SK-N-SH (cell line): Measurements from ENCODE around the gene CTBS. TPM values are rescaled to one million over a fixed set of nuclear protein-coding genes. Genes with fewer than 3 reads are reported as not detected.

Experiments used
- CTCF ChIA-PET: fragments of 300-600, 350-600 bp; formaldehyde crosslinking; extraction: SDS; loops from one replicate; lab custom pipeline; 2021; lab: Yijun Ruan, JAX
- POLR2A ChIA-PET: fragments of 350-600 bp; sonication (Branson Sonifier 250); formaldehyde crosslinking; extraction: SDS; loops from one replicate; lab custom pipeline; 2020; ENCODE audit warnings: antibody characterized with exemption, inconsistent platforms; lab: Yijun Ruan, JAX
- DNase-seq: peaks from one replicate; pipeline ENCODE4 v3.0.0; 2012
- H2AFZ ChIP-seq: fragments of 200-600 bp; sonication (generic); 2 replicates; pipeline ENCODE4 v1.8.1; 2016; ENCODE audit warnings: antibody characterized with exemption, mild to moderate bottlenecking, low read depth
- H3F3A ChIP-seq: fragments of 200-600 bp; sonication (generic); replicated peaks from 2 replicates; pipeline ENCODE3; 2016; ENCODE audit warnings: antibody characterized with exemption, mild to moderate bottlenecking; ENCODE audit not compliant: insufficient read depth
- H3K27ac ChIP-seq, 2 experiments: fragments of 200-500 bp in 1 of 2; fragments of 200-600 bp in 1 of 2; sonication (Bioruptor generic) in 1 of 2; sonication (generic), shearing (Covaris generic) in 1 of 2; 2 replicates each; pipeline versions ENCODE4 v1.5.1 to v1.6.1; 2014 to 2016; ENCODE audit warnings: low read depth in 2 of 2, inconsistent platforms in 1 of 2, low read length in 1 of 2, mild to moderate bottlenecking in 1 of 2, mixed read lengths in 1 of 2
- H3K27me3 ChIP-seq: fragments of 200-600 bp; sonication (generic), shearing (Covaris generic); 2 replicates; pipeline ENCODE4 v1.6.1; 2016; ENCODE audit warnings: mixed run types; ENCODE audit not compliant: insufficient read depth
- H3K36me3 ChIP-seq, 2 experiments: fragments of 200-500 bp in 1 of 2; fragments of 200-600 bp in 1 of 2; sonication (Bioruptor generic) in 1 of 2; sonication (generic) in 1 of 2; replicated peaks in 1 of 2; 2 replicates each; pipeline versions ENCODE3 to v1.5.1; 2014 to 2016; ENCODE audit warnings: low read length in 1 of 2, mild to moderate bottlenecking in 1 of 2; ENCODE audit not compliant: insufficient read depth in 2 of 2, control insufficient read depth in 1 of 2
- H3K4me1 ChIP-seq, 2 experiments: fragments of 200-500 bp in 1 of 2; fragments of 200-600 bp in 1 of 2; sonication (Bioruptor generic) in 1 of 2; sonication (generic), shearing (Covaris generic) in 1 of 2; 2 replicates each; pipeline versions ENCODE4 v1.5.1 to v1.6.1; 2014 to 2016; ENCODE audit warnings: low read depth in 1 of 2, low read length in 1 of 2, mixed run types in 1 of 2; ENCODE audit not compliant: insufficient read depth in 2 of 2, control insufficient read depth in 1 of 2
- H3K4me2 ChIP-seq: fragments of 200-600 bp; sonication (generic), shearing (Covaris generic); 2 replicates; pipeline ENCODE4 v1.6.1; 2017; ENCODE audit warnings: mixed run types
- H3K4me3 ChIP-seq, 2 experiments: fragments of 200-500 bp in 1 of 2; fragments of 200-600 bp in 1 of 2; sonication (Bioruptor generic) in 1 of 2; sonication (generic), shearing (Covaris generic) in 1 of 2; 2 replicates each; pipeline versions ENCODE4 v1.5.1 to v1.8.1; 2014 to 2016; ENCODE audit warnings: low read depth in 2 of 2, inconsistent platforms in 1 of 2, low read length in 1 of 2, mild to moderate bottlenecking in 1 of 2, mixed read lengths in 1 of 2, moderate library complexity in 1 of 2
- H3K79me2 ChIP-seq: fragments of 200-600 bp; sonication (generic); 2 replicates; pipeline ENCODE4 v1.8.1; 2017; ENCODE audit warnings: mild to moderate bottlenecking; ENCODE audit not compliant: insufficient read depth
- H3K9ac ChIP-seq: fragments of 200-600 bp; sonication (generic); 2 replicates; pipeline ENCODE4 v1.6.1; 2017; ENCODE audit warnings: mixed run types
- H3K9me2 ChIP-seq: fragments of 200-600 bp; sonication (generic); 2 replicates; pipeline ENCODE4 v1.6.1; 2017; ENCODE audit warnings: mixed run types
- H3K9me3 ChIP-seq: fragments of 200-600 bp; sonication (generic); 2 replicates; pipeline ENCODE4 v1.6.1; 2017; ENCODE audit warnings: mixed run types, mild to moderate bottlenecking, moderate library complexity
- H4K20me1 ChIP-seq: fragments of 200-600 bp; sonication (generic); 2 replicates; pipeline ENCODE4 v1.6.1; 2017; ENCODE audit warnings: mild to moderate bottlenecking, mixed run types; ENCODE audit not compliant: insufficient read depth
- CTCF ChIP-seq: fragments of 200-600 bp; sonication (generic); IDR thresholded peaks from 2 replicates; pipeline ENCODE4 v1.6.1; 2017; ENCODE audit warnings: antibody characterized with exemption, mild to moderate bottlenecking, moderate library complexity
- ELF1 ChIP-seq: IDR thresholded peaks from 2 replicates; pipeline ENCODE4 v1.4.0; 2012
- EP300 ChIP-seq, 2 experiments: IDR thresholded peaks; 2 replicates each; pipeline versions ENCODE4 v1.4.0 to v1.6.1; 2012; ENCODE audit warnings: borderline replicate concordance in 1 of 2, low read depth in 1 of 2, low read length in 1 of 2
- FOXJ3 ChIP-seq: sonication (generic); formaldehyde crosslinking; IDR thresholded peaks from 2 replicates; pipeline ENCODE4 v1.5.1; 2020; ENCODE audit warnings: mild to moderate bottlenecking, missing genetic modification reagents
- FOXM1 ChIP-seq: IDR thresholded peaks from 2 replicates; pipeline ENCODE4 v1.4.0; 2012; ENCODE audit warnings: low read depth, mild to moderate bottlenecking
- NFIC ChIP-seq: IDR thresholded peaks from 2 replicates; pipeline ENCODE4 v1.4.0; 2012; ENCODE audit warnings: borderline replicate concordance
- POLR2AphosphoS5 ChIP-seq: IDR thresholded peaks from 2 replicates; pipeline ENCODE4 v1.6.1; 2012; ENCODE audit warnings: low read depth, low read length
- RAD21 ChIP-seq: IDR thresholded peaks from 2 replicates; pipeline ENCODE4 v1.6.1; 2012; ENCODE audit warnings: mild to moderate bottlenecking, low read length
- RXRA ChIP-seq: IDR thresholded peaks from 2 replicates; pipeline ENCODE4 v1.4.0; 2012; ENCODE audit warnings: low read depth, mild to moderate bottlenecking, borderline replicate concordance
- SMC3 ChIP-seq: IDR thresholded peaks from 2 replicates; pipeline ENCODE4 v1.6.1; 2012; ENCODE audit warnings: low read depth, low read length, improper control_type of control experiment
- TAF1 ChIP-seq: IDR thresholded peaks from 2 replicates; pipeline ENCODE4 v1.6.1; 2012; ENCODE audit warnings: low read depth, mild to moderate bottlenecking, low read length, moderate library complexity, borderline replicate concordance
- TEAD4 ChIP-seq: IDR thresholded peaks from 2 replicates; pipeline ENCODE4 v1.4.0; 2012; ENCODE audit warnings: mild to moderate bottlenecking, borderline replicate concordance; ENCODE audit not compliant: insufficient read depth
- USF1 ChIP-seq: IDR thresholded peaks from 2 replicates; pipeline ENCODE4 v1.4.0; 2012; ENCODE audit warnings: low read depth, borderline replicate concordance
- YY1 ChIP-seq: IDR thresholded peaks from 2 replicates; pipeline ENCODE4 v1.4.0; 2012; ENCODE audit warnings: low read depth, mild to moderate bottlenecking
- WGBS: methylation state at CpG from one replicate; pipeline ENCODE4 v1.1.6; 2017; ENCODE audit warnings: low lambda C conversion rate; 5-methylcytosine and 5-hydroxymethylcytosine counted together
- polyA plus RNA-seq, 3 experiments: library from polyadenylated mRNA; depleted of rRNA; stranded (reverse); fragments of >200 nt; gene quantifications; 2 replicates each; pipeline ENCODE4 v1.2.3, GENCODE V29; 2012
- TF ChIP-seq, protein P1 (sequence below): fragments of 150-350 bp; IDR thresholded peaks from 2 replicates; pipeline ENCODE4 v1.6.1; 2017; ENCODE audit warnings: antibody characterized with exemption, low read length, low read depth, borderline replicate concordance

CTBS gene
- polyA plus RNA-seq, 1 of the 3 experiments (the other 2 are of a cell fraction), result 16.6 TPM

DNA sequence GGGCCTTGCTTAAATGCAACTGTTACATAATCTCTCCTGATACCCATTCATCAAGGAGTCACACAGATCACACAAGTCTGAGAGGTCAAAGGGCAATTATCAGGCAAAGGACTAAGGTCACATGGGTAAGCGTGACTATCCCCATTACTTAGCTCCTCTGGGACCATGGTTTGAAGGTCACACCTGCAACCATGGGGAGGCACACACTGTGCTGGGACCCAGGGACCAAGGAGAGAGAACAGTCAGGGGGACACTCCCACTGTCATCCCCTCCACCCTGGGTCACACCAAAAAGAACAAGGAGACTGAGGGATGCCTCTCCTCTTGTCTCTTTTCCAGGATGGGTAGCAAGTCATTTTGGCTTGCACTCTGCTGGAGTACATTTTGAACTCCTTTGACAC is 30.9 kb upstream of the CTBS start:
- no peaks in the 10 kb centered on the region for H3K9me3 ChIP-seq
- TF ChIP-seq USF1 (no peak), FOXJ3 (CRISPR knock-in tag) (no peak), TEAD4 (no peak), CTCF (no peak), FOXM1 (no peak), ELF1 (no peak), NFIC (no peak), YY1 (no peak), EP300 (IDR thresholded peaks at IDR 0.05; ENCODE audit: borderline replicate concordance in 1 of 2, low read depth in 1 of 2, low read length in 1 of 2) (no peak), SMC3 (no peak), POLR2AphosphoS5 (no peak), RXRA (no peak), RAD21 (no peak), TAF1 (no peak)
- TF ChIP-seq, protein P1, sequence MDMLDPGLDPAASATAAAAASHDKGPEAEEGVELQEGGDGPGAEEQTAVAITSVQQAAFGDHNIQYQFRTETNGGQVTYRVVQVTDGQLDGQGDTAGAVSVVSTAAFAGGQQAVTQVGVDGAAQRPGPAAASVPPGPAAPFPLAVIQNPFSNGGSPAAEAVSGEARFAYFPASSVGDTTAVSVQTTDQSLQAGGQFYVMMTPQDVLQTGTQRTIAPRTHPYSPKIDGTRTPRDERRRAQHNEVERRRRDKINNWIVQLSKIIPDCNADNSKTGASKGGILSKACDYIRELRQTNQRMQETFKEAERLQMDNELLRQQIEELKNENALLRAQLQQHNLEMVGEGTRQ, result no peak
- DNase-seq, result no peak
- POLR2A ChIA-PET, result no interaction called here
- H3K9ac ChIP-seq, result no peak overlapping the region
- H2AFZ ChIP-seq, result no peak overlapping the region
- no peak overlapping the region for H3K4me2 ChIP-seq
- H3K27me3 ChIP-seq, result no peaks in the 10 kb centered on the region
- H3K36me3 ChIP-seq, result peaks cover 0 to 4% of the 10 kb centered on the region in 2 experiments
- H4K20me1 ChIP-seq, result no peaks in the 10 kb centered on the region
- H3K4me3 ChIP-seq, result no peak overlapping the region; a peak in 1 of 4 replicates
- peaks cover 21% of the 10 kb centered on the region for H3F3A ChIP-seq
- CTCF ChIA-PET, result interaction anchor here (2.0 kb wide), 1 partner anchor 14 kb away, joined by 4 read pairs; no protein-coding TSS in a partner anchor
- H3K27ac ChIP-seq, result peak overlapping the region in 1 of 2 experiments; percentile 97; a peak in 2 of 4 replicates
- no peaks in the 10 kb centered on the region; the same call in 1 of the 2 replicates for H3K79me2 ChIP-seq
- H3K4me1 ChIP-seq, result peaks cover 0 to 3% of the 10 kb centered on the region in 2 experiments; a peak in 1 of 4 replicates
- H3K9me2 ChIP-seq, result no peaks in the 10 kb centered on the region
- WGBS, result 88% methylated on average over 1 of the region's 1 CpG
